ENCODE measurements around the gene CADM1.

CADM1 gene

DNA sequence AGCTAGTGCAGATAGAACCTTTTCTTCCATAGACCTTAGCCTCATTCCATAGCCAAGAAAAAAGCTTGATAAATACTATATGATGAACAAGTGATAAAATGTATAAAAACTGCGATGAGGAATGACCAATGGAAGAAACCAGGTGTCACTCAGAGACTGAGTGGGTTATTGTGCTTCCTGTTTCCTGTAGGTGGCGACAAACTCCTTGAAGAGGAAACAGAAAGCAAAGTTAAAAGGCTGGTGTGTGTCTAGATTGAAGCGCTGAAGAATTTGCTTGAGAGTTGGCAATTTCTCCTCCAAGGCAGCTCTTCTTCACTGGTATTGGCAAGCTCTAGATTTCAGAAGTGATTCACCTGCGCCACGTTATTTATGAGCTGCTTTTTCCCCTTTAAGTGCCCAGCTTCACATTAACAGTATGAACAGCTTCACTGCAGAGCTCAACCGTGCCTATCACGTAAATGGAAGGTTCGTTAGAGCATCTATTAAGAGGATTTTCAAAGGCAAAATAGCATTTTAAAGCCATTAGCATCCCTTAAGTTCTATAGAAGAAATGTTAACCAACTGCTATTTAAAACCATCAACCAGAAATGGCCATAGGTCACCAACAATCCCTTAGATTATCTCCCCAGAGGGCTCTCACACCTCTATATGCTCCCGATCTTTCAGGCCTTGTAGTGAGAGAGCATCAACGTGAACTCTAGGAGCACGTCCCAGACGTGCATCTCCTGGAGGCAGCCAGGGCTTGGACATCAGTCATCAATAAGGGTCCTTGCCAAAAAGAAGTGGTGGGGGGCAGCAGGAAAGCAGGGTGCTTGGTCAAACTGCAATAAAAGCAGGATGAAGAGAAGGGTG lies 179.4 kb downstream of the CADM1 start:
- in situ Hi-C loops (cut with MboI; ENCODE audit: low sequenced_read_pairs), result no loop called here

DNA sequence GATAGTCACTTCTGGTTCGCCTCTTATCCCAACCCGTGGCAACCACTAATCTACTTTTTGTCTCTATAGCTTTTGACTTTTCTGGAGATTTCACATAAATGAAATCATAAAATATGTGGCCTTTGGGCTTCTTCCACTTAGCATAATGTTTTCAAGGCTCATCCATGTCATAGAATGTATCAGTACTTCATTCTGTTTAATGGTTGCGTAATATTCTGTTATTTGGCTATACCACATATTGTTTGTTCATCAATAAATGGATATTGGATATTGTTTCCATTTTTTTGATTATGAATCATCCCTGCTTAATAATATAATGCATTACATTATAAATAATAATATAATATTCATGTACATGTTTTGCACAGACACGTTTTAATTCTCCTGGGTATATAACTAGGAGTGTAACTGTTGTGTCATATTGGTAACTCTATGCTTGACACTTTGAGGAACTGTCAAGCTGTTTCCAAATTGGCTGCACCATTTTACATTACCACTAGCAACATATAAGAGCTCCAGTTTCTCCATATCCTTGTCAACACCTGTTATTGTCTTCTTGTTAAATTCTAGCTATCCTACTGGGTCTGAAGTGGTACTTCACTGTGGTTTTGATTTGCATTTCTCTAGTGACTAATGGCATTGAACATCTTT lies 181.5 kb downstream of the CADM1 start:
- in situ Hi-C loops (cut with MboI; ENCODE audit: low sequenced_read_pairs), result no loop called here

DNA sequence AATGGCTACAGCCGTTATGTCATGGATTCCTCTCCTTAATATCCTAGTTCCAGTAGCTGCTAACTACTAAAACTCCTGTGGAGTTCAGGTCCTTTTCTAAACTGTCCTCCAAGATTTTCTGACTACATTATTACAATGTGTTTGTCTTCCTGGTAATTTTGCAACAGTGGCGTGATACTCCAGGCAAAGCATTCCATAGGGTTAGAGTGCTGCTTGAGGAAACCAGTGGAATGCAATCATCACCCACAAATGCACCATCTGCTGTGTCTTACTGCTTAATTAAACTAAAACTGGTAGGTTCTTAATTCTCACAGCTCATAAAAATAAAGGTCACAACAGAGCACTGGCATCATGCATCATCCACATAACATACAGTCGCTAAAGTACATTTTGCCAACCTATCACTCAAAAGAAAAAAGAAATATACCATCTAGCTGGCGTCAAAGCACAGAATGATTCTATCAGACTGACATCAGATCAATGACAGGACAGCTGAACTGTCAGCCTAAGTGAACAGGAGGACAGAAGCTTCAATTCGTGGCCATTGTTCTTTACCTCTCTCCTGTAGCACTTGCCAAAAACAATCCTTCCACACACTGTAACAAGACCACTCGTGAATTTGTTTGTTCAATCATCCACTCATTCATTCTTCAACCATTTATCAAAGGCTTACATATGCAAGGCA lies 182.5 kb downstream of the CADM1 start:
- in situ Hi-C loops (cut with MboI; ENCODE audit: low sequenced_read_pairs), result no loop called here

DNA sequence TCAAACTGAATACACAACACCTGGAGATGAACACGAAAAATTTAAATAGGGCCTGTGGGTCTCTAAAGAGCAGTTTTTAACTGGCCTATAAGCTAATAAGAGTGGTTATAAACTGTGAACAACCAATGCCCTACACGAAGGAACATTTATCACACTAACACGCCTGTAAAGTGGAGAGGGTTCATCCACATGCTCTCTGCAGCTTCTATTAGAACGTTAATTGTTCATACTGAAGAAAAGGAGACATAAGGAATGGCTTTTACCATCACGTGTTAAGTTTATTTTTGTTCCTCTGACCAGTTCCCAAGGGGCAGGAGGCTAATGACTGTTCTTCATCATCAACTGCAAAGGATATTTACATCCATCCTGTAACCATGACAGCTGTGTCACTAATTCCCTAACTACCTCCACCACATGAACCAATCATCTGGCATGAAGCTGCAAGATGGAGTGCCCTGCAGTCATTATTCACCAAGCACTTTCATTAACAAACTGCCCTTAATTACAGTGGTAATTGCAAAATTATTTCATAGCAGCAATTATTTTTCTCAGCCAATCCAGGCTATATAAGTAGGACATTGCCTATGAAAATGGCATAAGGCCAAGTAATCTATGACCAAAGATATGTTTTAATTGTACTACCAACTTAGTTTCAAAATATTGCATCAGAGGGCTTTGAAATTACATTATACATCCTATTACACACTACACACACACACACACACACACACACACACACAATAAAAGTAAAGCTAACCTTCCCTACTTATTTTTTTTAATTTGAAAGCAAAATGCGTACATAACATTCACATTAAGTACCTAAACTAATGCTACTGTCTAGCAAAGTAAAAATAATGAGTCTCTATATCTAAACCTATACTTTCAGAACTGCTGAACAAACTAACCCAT lies 186.7 kb downstream of the CADM1 start:
- in situ Hi-C loops (cut with MboI; ENCODE audit: low sequenced_read_pairs), result no loop called here

DNA sequence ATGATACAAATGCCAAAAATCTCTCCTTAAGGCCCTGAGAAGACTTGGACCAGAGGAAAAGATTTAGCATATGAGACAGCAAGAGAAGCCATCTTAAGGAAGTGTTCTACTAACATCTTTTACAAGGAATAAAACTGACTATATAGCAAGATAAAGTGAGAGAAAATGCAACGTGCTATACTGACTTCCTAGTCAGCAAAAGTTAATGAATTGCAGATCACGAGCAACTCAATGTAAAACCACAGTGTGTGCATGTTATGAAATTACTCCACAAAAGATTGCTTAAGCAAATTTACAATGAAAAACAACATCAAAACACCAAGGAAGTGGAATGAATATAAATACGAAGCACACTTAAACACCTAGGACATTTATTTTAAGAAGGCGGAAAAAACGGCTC lies 187.5 kb downstream of the CADM1 start:
- in situ Hi-C loops (cut with MboI; ENCODE audit: low sequenced_read_pairs), result no loop called here

DNA sequence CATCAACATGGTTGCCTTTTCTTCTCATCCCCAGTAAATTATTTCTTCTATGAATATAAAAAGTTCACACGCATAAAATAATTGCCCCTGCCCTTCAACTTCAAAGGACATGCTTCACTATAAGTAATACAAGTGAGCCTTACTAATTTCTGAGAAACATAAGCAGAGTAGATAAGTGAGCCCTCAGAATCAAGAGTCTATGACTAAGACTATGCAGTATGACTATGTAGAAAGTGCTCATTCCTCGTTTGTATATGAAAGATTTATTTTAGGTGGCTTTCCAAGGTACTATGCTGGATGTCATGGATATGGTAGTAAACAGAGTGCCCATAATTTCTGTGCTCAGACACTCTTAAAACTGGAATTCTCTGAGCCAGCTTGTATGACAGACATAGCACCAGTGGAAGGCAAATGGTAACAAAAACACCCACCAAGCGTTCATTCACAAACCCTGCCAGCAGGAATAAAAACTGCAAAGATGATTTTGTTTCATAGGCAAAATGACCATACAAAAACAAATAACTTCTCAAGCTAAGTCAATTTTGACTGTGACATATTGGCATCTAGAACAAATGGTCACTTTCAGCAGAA lies 189.8 kb downstream of the CADM1 start:
- in situ Hi-C loops (cut with MboI; ENCODE audit: low sequenced_read_pairs), result no loop called here

DNA sequence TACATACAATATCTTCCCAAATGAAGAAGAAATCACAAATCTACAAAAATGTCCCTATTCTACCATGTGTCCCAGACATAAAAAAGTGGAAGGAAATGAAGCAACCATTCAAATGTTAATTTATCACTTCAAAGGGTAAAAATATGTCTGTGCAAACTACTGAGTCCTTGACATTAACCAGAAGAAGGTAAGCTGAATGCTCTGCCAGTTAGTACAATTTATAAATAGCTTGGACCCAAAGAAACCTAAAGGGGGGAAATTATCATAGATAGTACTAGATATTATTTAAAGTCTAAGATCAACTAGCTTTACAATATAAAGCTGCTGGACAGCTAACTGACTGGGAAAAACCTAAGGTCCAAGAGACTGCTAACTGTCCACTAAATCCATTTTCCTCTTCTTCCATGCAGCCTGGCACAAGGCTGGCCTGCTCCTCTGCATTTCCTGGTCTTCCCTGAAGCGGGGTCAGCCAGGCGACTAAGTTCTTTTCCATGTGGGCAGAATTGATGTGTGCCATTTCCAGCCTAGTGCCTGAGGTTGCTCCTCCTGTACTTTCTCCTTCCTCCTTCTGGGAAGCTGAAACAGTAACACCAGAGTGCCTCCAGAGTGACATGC lies 190.9 kb downstream of the CADM1 start:
- in situ Hi-C loops (cut with MboI; ENCODE audit: low sequenced_read_pairs), result no loop called here

DNA sequence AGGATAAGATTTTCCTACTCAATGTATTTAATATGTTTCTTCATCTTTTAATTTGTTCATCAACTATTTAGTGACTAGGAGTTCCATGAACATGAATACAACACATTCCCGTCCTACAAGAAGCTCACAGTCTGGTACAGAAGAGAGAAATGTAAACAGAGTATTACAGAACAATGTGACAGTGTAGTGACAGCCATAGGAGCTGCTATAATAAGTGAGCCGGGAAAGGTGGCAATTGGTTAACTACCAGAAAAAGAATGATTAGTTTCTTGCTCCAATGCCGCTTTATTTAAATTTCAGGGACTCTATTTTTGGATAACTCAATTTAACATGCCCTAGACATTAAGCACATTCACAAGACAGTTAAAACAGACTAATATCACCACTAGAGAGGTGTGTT lies 192.3 kb downstream of the CADM1 start:
- in situ Hi-C loops (cut with MboI; ENCODE audit: low sequenced_read_pairs), result no loop called here

DNA sequence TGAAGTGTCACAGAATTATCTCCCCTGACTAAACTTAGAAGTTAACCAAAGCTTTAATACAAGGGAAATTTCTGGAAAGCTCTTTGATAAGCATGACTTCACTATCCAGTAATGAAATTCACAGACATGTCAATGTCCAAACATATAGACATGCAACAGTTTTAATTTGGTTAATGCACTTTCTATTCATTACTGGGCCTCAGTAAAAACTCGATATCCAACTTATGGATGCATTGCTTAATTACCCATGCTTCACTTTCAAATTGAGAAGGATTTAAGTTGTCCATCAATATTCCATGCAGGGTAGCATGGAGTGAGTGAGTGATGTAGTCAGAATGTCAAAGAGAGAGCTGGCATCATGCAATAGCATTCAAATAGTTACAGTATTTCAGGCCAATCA lies 197.5 kb downstream of the CADM1 start:
- in situ Hi-C loops (cut with MboI; ENCODE audit: low sequenced_read_pairs), result no loop called here

DNA sequence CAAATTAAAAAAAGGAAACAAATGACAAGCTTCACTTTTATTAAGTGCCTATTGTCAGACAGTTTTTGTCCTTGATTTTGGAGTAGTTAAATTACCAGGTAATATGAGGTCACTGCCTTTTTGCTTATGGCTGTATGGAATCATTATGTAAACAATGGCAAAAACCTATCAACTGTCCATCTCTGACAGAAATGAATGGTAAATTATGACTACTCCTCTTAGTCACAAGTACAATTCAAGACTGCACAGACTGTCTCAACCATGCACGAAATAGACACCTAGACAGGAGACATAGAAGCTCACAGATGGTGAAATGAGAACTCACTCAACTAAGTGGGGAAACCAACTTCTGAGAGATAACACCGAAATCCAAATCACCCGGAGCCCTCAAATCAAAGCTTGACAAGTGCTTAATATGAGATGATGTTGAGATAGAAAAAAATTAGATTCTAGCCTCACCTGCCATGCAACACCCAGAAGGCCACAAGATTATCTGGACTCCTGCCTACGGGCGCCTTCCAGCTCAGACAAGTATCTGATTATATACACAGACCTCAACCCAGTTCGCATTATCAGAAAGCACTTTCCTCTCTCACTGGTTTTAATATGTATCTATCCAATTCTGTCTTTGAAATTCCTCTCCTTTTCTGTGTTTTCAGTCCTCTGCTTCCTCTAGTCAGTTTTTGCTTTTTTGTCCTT lies 199.3 kb downstream of the CADM1 start:
- in situ Hi-C loops (cut with MboI; ENCODE audit: low sequenced_read_pairs), result no loop called here

DNA sequence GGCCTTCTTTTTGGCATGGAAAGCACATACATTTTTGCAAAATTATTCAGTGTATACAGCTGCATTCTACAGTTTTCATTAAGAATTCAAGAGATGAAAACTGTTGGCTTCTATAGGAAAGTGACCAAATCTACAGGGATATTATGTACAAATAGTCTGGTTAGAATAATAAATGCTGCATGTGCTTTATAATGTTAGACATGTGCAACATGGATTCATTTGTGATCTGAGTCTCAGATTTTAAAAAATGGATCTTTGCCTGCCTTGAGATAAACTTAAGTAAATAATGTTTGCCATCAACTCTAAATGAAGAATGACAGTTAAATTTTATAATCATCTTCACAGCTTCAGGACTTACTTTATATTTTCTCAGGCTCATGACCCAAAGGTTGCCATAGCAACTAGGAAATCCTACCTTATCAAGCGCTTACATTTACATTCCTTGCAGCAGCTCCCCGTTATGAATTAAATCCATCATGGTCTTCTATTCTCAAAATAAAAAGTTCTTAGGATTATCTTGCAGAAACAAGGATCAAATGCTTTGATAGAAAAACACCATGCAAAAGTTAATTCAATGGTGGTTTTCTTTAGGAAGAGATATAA lies 200.2 kb downstream of the CADM1 start:
- in situ Hi-C loops (cut with MboI; ENCODE audit: low sequenced_read_pairs), result no loop called here

DNA sequence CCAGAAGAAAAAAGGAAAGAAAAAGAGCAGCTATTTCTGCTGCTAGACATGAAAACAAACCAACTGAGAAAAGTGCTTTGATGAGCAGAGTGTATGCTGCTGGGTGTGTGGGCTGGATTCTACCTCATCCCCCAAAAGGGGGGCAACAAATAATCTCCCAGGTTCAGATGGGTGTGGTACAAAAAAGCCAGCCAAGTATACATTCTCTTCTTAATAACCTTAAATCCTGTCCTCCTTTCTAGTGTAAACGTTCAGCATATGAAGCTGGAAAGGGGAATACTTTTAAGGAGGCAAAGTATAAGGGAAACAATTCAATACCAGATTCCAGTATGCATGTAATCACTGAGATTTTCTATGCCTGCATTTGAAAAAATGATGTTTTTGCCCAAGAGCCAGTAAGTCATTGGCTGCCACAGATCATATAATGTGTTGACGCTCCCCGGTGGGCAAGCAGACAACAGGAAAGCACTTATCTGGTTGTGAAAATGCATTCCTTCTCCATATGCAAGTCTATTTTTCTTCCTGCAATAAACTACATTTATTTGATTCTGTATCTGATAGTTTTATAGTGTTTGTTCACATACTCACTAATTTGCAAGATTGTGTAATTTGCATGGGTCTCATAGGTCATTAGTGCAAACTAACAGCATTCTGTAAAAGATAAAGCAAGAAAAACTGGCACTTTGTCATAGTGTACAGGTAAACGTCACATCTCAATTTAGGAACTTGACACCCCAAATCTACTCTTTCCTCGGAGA lies 201.1 kb downstream of the CADM1 start:
- in situ Hi-C loops (cut with MboI; ENCODE audit: low sequenced_read_pairs), result no loop called here

DNA sequence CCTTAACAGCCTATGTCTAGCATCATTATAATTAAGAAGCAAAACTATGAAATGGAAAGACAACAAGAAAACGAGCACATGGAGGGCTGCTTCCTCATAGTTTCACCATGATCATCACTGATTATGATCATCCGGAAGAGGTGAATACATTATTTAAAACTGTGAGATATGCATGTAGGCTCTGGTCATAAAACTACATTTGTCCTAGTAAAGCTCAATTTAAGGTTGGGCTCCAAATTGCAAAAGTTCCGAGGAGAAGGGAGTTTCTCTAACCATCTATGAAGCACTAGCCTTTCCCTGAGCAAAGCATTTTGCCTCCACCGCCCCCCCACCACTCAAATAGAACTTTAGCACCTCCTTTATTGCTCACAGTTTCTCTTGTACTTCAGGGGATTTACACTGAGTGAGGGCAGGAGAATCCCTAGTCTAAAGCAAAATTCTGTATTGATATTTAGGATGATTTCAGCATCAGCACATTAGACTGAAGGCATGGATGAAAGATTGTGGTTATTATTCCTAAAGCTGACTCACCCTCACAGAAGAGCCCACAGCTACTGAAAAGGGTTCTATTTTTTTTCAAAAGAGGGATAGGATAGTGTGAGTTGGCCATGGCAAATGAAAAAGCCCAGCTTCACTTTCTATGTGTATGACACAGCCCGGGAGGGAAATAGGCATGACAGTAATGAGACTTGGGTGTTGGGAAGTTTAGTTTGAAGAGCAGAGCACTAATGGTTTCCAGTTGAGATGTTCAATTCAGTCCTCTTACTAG lies 203.4 kb downstream of the CADM1 start:
- in situ Hi-C loops (cut with MboI; ENCODE audit: low sequenced_read_pairs), result no loop called here

DNA sequence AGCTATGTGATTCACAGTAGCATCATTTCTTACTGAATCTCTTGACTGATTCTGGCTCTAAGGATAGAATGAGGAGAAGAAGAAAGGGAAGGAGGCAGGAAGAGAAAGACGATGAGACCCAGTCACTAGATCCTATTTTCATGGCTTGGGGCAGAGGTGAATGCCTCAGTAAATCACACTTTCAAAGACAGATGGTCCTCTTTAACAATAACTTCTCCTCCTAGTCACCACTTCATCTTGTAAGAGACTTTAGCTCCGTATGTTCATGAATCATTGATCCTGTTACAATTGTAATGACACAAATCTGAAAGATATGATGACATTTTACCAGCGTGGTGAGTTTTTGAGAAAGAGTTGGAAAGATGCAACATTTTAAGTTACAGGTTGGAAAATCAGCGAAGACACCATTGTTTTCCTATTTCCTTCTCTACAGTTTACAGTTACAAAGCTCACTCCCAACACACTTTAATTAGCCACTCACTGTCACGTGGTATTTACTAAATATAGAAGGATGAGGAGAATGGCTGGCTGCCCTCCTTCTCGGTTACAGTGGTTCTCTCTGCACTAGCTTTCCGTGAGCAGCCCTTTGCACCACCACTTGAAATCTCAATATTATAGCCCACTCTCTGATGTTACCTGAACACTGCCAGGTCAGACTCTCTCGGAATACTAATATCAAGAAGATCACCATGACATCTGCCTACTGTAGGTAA lies 205.8 kb downstream of the CADM1 start:
- in situ Hi-C loops (cut with MboI; ENCODE audit: low sequenced_read_pairs), result no loop called here

DNA sequence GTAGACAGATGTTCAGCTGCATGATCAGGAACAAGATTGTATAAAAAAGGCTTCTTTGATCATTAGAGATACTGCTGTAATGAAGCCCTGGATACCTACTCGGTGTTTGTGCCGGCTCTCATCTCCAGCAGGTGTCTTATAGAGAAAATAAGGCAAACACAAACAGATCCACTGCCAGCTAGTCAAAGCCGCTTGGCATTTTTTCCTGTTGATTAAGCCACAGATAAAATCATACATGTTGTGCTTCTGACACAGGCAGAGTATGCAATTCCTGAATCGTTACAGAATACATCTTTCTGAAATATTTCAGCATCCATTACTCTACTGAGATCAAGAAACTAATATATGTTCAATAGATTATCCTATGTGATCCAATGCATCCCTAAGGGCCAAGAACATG lies 206.9 kb downstream of the CADM1 start:
- in situ Hi-C loops (cut with MboI; ENCODE audit: low sequenced_read_pairs), result no loop called here

DNA sequence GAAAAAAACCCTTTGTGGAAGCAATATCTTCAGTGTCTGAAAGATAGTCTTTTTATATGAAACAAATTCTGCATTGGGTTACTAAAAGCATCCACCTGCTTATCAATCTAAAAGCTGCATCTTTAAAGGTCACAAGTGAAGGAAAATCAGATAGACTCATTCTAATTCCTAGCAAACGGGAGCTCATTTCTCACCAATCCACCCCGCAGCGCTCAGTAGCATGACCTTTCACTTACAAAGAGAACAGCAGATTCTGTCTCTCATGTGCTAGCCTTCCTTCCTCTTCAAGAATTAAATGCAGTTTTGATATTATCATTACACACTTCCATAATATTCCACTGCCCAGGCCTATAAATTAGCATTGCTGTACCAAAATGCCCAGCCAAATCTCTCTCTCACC lies 212.9 kb downstream of the CADM1 start:
- in situ Hi-C loops (cut with MboI; ENCODE audit: low sequenced_read_pairs), result no loop called here

DNA sequence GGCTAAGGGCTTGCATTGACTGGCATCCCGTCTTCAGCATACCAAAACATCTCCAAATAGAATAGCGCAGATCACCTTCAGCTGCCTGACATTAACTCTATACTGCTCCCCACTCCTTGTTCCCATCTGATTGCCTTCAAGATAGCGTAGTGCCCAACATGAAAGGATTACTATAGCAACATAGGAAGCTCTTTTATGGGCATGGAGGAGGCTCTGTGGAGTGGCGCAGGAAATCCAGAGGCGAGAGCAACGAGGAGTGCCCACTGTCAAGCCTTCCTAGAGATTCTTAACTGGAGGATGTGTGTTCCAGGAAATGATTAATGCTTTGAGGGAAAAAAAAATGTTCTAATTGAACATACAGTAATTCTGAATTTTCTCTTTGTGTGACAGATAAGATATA lies 213.3 kb downstream of the CADM1 start:
- in situ Hi-C loops (cut with MboI; ENCODE audit: low sequenced_read_pairs), result no loop called here
